Measurements from ENCODE around the gene NDUFS3.
"Not testable (repeated sequence)": the region's sequence is repeated elsewhere in the genome, so short reads cannot be mapped to it uniquely, and the experiment has no call there.

Gene NDUFS3

GRCh38 chr11:47578524-47579494 is at the start of gene NDUFS3, which contains the start of gene KBTBD4:
TSS of gene NDUFS3 (plus strand) at chr11:47579074. CDS start at chr11:47579092, 18 bp downstream.
TSS of gene KBTBD4 (minus strand) at chr11:47578970. CDS start at chr11:47578951, 19 bp downstream.
- DNase-seq (ENCODE audit: low read depth): peak; percentile 89

- no peak for DNase-seq (ENCODE audit: low read depth)
These were observed 48.9 kb upstream of the NDUFS3 start for GRCh38 chr11:47529951-47530350.

GRCh38 chr11:47530721-47531120 is 48.2 kb upstream of the NDUFS3 start:
- not testable (repeated sequence) for DNase-seq (ENCODE audit: low read depth)

GRCh38 chr11:47531666-47532065 is 47.2 kb upstream of the NDUFS3 start:
- DNase-seq (ENCODE audit: low read depth): no peak

- no peak for DNase-seq (ENCODE audit: low read depth)
These were observed 46.2 kb upstream of the NDUFS3 start for GRCh38 chr11:47532597-47533213.

- DNase-seq (ENCODE audit: low read depth): peak; percentile 65
These were observed 45.2 kb upstream of the NDUFS3 start for GRCh38 chr11:47533690-47534151.

GRCh38 chr11:47534704-47535251 is 44.1 kb upstream of the NDUFS3 start:
- DNase-seq (ENCODE audit: low read depth): no peak

- no peak for DNase-seq (ENCODE audit: low read depth)
These were observed 42.0 kb upstream of the NDUFS3 start for GRCh38 chr11:47536915-47537314.

- DNase-seq (ENCODE audit: low read depth): no peak
These were observed 39.9 kb upstream of the NDUFS3 start for GRCh38 chr11:47538741-47539565.

- DNase-seq (ENCODE audit: low read depth): no peak
These were observed 39.2 kb upstream of the NDUFS3 start for GRCh38 chr11:47539681-47540039.

GRCh38 chr11:47541070-47541469 is 37.8 kb upstream of the NDUFS3 start:
- no peak for DNase-seq (ENCODE audit: low read depth)

- no peak for DNase-seq (ENCODE audit: low read depth)
These were observed 33.6 kb upstream of the NDUFS3 start for GRCh38 chr11:47545298-47545697.

- not testable (repeated sequence) for DNase-seq (ENCODE audit: low read depth)
These were observed 32.6 kb upstream of the NDUFS3 start for GRCh38 chr11:47546274-47546673.

GRCh38 chr11:47550288-47551047 is 28.4 kb upstream of the NDUFS3 start:
- peak; percentile 52 for DNase-seq (ENCODE audit: low read depth)

- DNase-seq (ENCODE audit: low read depth): peak; percentile 51
These were observed 27.8 kb upstream of the NDUFS3 start for GRCh38 chr11:47551086-47551485.

- DNase-seq (ENCODE audit: low read depth): peak; percentile 69
These were observed 26.8 kb upstream of the NDUFS3 start for GRCh38 chr11:47552056-47552565.

- peak; percentile 90 for DNase-seq (ENCODE audit: low read depth)
These were observed 26.1 kb upstream of the NDUFS3 start, which contains the start of gene CELF1 for GRCh38 chr11:47552566-47553405. TSS of gene CELF1 (minus strand) at chr11:47553132. CDS start at chr11:47499523, 53,609 bp downstream.

- DNase-seq (ENCODE audit: low read depth): peak; percentile 34
These were observed 25.5 kb upstream of the NDUFS3 start for GRCh38 chr11:47553406-47553743.

- not testable (repeated sequence) for DNase-seq (ENCODE audit: low read depth)
These were observed 21.9 kb upstream of the NDUFS3 start for GRCh38 chr11:47557004-47557403.

- no peak for DNase-seq (ENCODE audit: low read depth)
These were observed 20.2 kb upstream of the NDUFS3 start for GRCh38 chr11:47558695-47559094.
